Spleen (tissue), 11 donors: Measurements from ENCODE around the gene ATP10A. TPM values are rescaled to one million over a fixed set of nuclear protein-coding genes. Genes with fewer than 3 reads are reported as not detected.
A peak's percentile ranks its signal among the peaks of the same experiment; 100 is the strongest.

ENCODE experiments used
- DNase-seq: peaks from one replicate; pipeline ENCODE4 v3.0.0-alpha.2; 2020
- H3K27ac ChIP-seq, 8 donors: fragments of 200-600 bp; sonication (generic) in 7 of 8; 1 replicate in 4 of 8; 2 replicates in 4 of 8; pipeline versions ENCODE4 v1.5.0 to v1.8.0; 2016 to 2021; ENCODE audit warnings: inconsistent platforms in 4 of 8, mild to moderate bottlenecking in 4 of 8, moderate library complexity in 1 of 8
- H3K27me3 ChIP-seq, 7 donors: fragments of 200-600 bp; sonication (generic) in 6 of 7; replicated peaks in 1 of 7; 1 replicate in 4 of 7; 2 replicates in 3 of 7; pipeline versions ENCODE4 v1.5.0 to v1.8.0; 2016 to 2021; ENCODE audit warnings: inconsistent platforms in 3 of 7, mild to moderate bottlenecking in 1 of 7
- H3K36me3 ChIP-seq, 6 donors: fragments of 200-600 bp; sonication (generic) in 5 of 6; 1 replicate in 4 of 6; 2 replicates in 2 of 6; pipeline versions ENCODE4 v1.5.0 to v1.8.0; 2016 to 2021; ENCODE audit warnings: inconsistent platforms in 2 of 6
- H3K4me1 ChIP-seq, 6 donors: fragments of 200-600 bp; sonication (generic) in 5 of 6; 1 replicate in 3 of 6; 2 replicates in 3 of 6; pipeline versions ENCODE4 v1.5.0 to v1.8.0; 2016 to 2021; ENCODE audit warnings: inconsistent platforms in 3 of 6
- H3K4me3 ChIP-seq, 8 donors: fragments of 200-600 bp; sonication (generic) in 7 of 8; 1 replicate in 4 of 8; 2 replicates in 4 of 8; pipeline versions ENCODE4 v1.5.0 to v1.8.0; 2016 to 2021; ENCODE audit warnings: inconsistent platforms in 4 of 8, mild to moderate bottlenecking in 4 of 8, moderate library complexity in 2 of 8
- H3K9me3 ChIP-seq, 8 donors: fragments of 200-600 bp; sonication (generic) in 7 of 8; 1 replicate in 4 of 8; 2 replicates in 4 of 8; pipeline versions ENCODE4 v1.5.0 to v1.8.0; 2016 to 2021; ENCODE audit warnings: inconsistent platforms in 4 of 8
- CTCF ChIP-seq, 11 experiments: fragments of 200-600 bp in 7 of 11; fragments of 450-650 bp in 4 of 11; sonication (generic) in 4 of 11; IDR thresholded peaks in 8 of 11; conservative IDR thresholded peaks in 3 of 11; 1 replicate in 7 of 11; 2 replicates in 4 of 11; pipeline versions ENCODE4 v1.4.0 to v1.8.0; 2016 to 2021; ENCODE audit warnings: antibody characterized with exemption in 11 of 11, inconsistent platforms in 4 of 11, mild to moderate bottlenecking in 1 of 11
- POLR2A ChIP-seq, 3 donors: fragments of 450-650 bp; IDR thresholded peaks; one replicate each; pipeline ENCODE4 v1.5.1; 2017; ENCODE audit warnings: antibody characterized with exemption in 3 of 3, mild to moderate bottlenecking in 1 of 3
- POLR2AphosphoS5 ChIP-seq, 3 donors: sonication (generic); formaldehyde crosslinking; IDR thresholded peaks; one replicate each; pipeline ENCODE4 v1.5.1; 2017; ENCODE audit warnings: antibody characterized with exemption in 3 of 3
- whole genome bisulfite sequencing, 5 donors: extraction: QIAGEN DNeasy Blood & Tissue Kit in 3 of 5; methylation state at CpG; one replicate each; pipeline versions ENCODE4 v1.1.5 to v1.1.7; 2013 to 2018; 5-methylcytosine and 5-hydroxymethylcytosine counted together
- intact Hi-C: fragments of 100-400 bp; cut with DNase I; formaldehyde crosslinking; loops from one replicate; pipeline ENCODE4 v1.15.0; 2023; ENCODE audit warnings: low total_unique reads
- polyA plus RNA-seq, 3 donors: library from polyadenylated mRNA; stranded (reverse); fragments of 200-250 nt; gene quantifications; one replicate each; pipeline ENCODE4 v1.2.1, GENCODE V29; 2013
- total RNA-seq, 7 donors: library from RNA; depleted of rRNA in 3 of 7; stranded (reverse); fragments of >200 nt in 3 of 7; fragmentation: NEBNext Ultra II Directional in 4 of 7; extraction: Animal tissue kit (Norgen Biotek cat#: 25700) in 4 of 7; gene quantifications; one replicate each; pipeline versions ENCODE4 v1.1.0 to v1.2.1, GENCODE V29; 2016 to 2021
- donor health status: healthy with polysubstance abuse.
- donor health status: DM: no; HTN: no; CAD: no; lungs with moderate emphysema.
- donor health status: DM: no; HTN: no; CAD: no.
- donor health status: Bipolar disorder and iron deficiency.
- donor health status: healthy.
- donor health status: DM: no; HTN: no; CAD: no.
- donor health status: DM: yes; HTN: yes; CAD: no.

Gene ATP10A
- total and polyA plus RNA-seq, 10 donors = 0.54 to 8.6 (median 2.7) TPM

- intact Hi-C loops = no loop called here
- Histone ChIP-seq H3K9me3 (no peaks in the 10 kb centered on the region), H3K27me3 (peaks cover 0 to 11% (median 0%) of the 10 kb centered on the region in 7 donors), H3K27ac (peak overlapping the region in 1 of 8 donors; percentile 54), H3K4me3 (no peak overlapping the region), H3K4me1 (peaks cover 5 to 71% (median 33%) of the 10 kb centered on the region in 6 donors), H3K36me3 (no peaks in the 10 kb centered on the region)
- WGBS, 5 donors = 79 to 89% (median 81%) methylated on average over 5 of the region's 5 CpGs
- no peak for DNase-seq
- TF ChIP-seq POLR2A (IDR thresholded peaks at IDR 0.05) (no peak), CTCF (IDR thresholded peaks at IDR 0.05 in 8 of 11, conservative IDR thresholded peaks at IDR 0.05 in 3 of 11) (no peak), POLR2AphosphoS5 (IDR thresholded peaks at IDR 0.05) (no peak)
Measured at GRCh38 chr15:25848784-25849156, 14.4 kb downstream of the ATP10A start.

DNA sequence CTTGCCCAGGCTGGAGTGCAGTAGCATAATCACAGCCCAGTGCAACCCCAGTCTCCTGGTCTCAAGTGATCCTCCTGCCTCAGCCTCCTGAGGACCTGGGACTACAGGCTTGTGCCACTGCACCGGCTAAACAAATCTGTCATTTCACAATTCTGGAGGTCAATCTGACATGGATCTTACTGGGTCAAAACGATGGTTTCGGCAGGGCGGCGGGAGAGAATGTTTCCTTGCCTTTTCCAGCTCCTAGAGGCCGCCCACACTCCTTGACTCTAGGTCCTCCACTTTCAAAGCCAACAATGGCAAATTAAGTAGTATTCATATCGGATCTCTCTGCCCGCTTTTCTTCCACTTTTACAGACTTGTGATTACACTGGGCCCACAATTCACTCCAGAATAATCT is 14.8 kb downstream of the ATP10A start:
- TF ChIP-seq CTCF (IDR thresholded peaks at IDR 0.05 in 8 of 11, conservative IDR thresholded peaks at IDR 0.05 in 3 of 11) = no peak
- TF ChIP-seq POLR2AphosphoS5 (IDR thresholded peaks at IDR 0.05) = no peak
- no peak for TF ChIP-seq POLR2A (IDR thresholded peaks at IDR 0.05)
- Histone ChIP-seq H3K4me1 (peaks cover 5 to 67% (median 32%) of the 10 kb centered on the region in 6 donors), H3K27ac (no peak overlapping the region), H3K4me3 (no peak overlapping the region), H3K36me3 (no peaks in the 10 kb centered on the region), H3K27me3 (peaks cover 0 to 15% (median 0%) of the 10 kb centered on the region in 7 donors), H3K9me3 (no peaks in the 10 kb centered on the region)
- DNase-seq = no peak
- intact Hi-C loops = no loop called here
- 91 to 97% (median 94%) methylated on average over 8 of the region's 8 CpGs for WGBS, 5 donors

DNA sequence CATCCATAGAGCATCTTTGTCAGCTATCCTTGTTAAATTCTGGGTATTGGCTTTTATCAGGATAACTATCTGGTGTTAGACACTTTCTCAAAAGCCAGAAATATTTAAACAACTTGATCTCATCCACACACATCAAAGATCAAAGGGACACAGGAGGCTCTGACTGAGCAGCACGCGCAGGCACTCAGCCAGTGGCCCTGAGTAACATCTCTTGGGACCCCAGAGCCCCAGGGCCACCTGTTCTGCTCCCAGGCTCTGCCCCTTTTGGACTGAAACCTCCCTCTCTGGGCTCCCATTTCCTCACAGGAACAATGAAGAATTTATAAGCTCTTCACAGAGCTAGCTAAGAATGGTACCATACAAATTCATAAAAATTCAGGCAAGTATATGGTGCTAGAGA is 16.1 kb downstream of the ATP10A start:
- intact Hi-C loops = no loop called here
- peak overlapping the region in 1 of 8 donors; percentile 17 for H3K27ac ChIP-seq
- 40 to 79% (median 58%) methylated on average over 2 of the region's 2 CpGs for WGBS, 5 donors

GRCh38 chr15:25846377-25846776 is 16.8 kb downstream of the ATP10A start:
- intact Hi-C loops = no loop called here
- Histone ChIP-seq H3K36me3 (no peaks in the 10 kb centered on the region), H3K4me3 (no peak overlapping the region), H3K27ac (peak overlapping the region in 2 of 8 donors; percentile 17 to 25), H3K4me1 (peaks cover 5 to 48% (median 26%) of the 10 kb centered on the region in 6 donors), H3K27me3 (peaks cover 0 to 15% (median 0%) of the 10 kb centered on the region in 7 donors), H3K9me3 (no peaks in the 10 kb centered on the region)
- no peak for DNase-seq
- WGBS, 5 donors = 56 to 62% (median 59%) methylated on average over 6 to 7 of the region's 7 CpGs
- TF ChIP-seq CTCF (IDR thresholded peaks at IDR 0.05 in 8 of 11, conservative IDR thresholded peaks at IDR 0.05 in 3 of 11) = no peak
- no peak for TF ChIP-seq POLR2A (IDR thresholded peaks at IDR 0.05)
- TF ChIP-seq POLR2AphosphoS5 (IDR thresholded peaks at IDR 0.05) = no peak

More for the DNA sequence above, 16.1 kb downstream of the ATP10A start:
- Histone ChIP-seq H3K4me1 (peaks cover 5 to 55% (median 26%) of the 10 kb centered on the region in 6 donors), H3K27me3 (peaks cover 0 to 15% (median 0%) of the 10 kb centered on the region in 7 donors), H3K36me3 (no peaks in the 10 kb centered on the region), H3K9me3 (no peaks in the 10 kb centered on the region), H3K4me3 (no peak overlapping the region)
- TF ChIP-seq POLR2AphosphoS5 (IDR thresholded peaks at IDR 0.05) (no peak), CTCF (IDR thresholded peaks at IDR 0.05 in 8 of 11, conservative IDR thresholded peaks at IDR 0.05 in 3 of 11) (no peak), POLR2A (IDR thresholded peaks at IDR 0.05) (no peak)
- no peak for DNase-seq
